ENCODE data around the gene PRKAA1.

PRKAA1 gene

DNA sequence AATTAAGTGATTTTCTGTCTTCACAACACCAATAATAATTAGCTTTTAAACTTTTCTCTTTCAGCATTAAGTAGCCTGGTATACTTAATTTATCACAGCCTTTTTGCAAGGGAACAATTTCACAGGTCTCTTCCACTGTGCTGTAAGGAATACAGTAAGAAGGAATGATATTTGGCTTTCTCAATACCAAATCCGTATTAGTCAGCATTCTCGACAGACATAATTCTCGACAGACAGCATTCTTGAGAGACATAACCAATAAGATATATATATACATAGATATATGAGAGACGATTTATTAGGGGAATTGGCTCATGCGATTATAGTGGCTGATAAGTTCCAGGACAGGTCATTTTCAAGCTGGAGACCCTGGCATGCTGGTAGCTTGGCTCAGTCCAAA lies 18.0 kb downstream of the PRKAA1 start:
- DNase-seq (ENCODE audit: low spot score): no peak

DNA sequence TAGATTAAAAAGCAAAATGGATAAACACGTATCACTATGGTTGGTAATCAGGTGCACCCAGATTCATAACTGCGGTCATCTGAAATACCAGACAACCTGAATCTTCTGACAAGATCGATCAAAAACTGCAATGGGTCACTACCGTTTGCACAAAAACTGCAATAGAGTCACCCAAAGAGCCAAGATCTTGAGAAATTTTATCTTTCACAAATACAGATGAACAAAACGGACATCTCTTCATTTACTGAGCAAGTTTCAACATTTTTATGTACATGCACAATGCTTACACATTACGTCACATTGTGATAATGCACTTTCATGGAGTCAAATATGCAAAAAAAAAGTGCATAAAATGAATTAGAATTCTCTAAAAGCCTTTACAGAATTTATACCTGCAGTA lies 18.6 kb downstream of the PRKAA1 start:
- no peak for DNase-seq (ENCODE audit: low spot score)

DNA sequence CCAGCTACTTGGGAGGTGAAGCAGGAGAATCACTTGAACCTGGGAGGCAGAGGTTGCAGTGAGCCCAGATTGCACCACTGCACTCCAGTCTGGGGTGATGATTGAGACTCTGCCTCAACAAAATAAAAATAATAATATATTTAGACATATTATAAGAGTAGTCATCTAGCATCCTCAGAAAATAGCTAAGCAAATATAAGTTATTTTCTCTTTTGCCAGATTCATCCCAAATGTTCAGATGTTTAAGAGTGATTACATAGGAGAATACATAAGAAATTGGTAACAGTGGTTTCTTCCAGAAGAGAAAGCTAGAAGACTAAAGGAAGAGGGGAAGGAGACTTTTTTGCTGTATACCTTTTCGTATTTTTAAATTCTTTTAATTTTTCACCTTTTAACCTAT lies 20.0 kb downstream of the PRKAA1 start:
- no peak for DNase-seq (ENCODE audit: low spot score)

DNA sequence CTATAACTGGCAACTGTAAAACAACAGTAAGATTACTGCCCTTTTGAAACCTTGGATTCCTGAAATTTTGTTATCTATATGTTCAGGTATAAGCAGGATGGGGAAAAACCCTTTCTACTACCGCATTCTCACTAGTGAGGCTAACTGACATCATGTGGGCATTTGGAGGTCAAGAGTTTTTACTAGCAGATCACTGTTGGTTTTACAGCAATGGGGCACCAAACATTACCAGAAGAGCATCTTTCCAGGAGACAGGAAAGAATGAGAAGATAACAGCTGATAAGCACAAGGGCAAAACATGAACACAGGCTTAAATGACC lies 21.6 kb downstream of the PRKAA1 start:
- DNase-seq (ENCODE audit: low spot score): no peak

DNA sequence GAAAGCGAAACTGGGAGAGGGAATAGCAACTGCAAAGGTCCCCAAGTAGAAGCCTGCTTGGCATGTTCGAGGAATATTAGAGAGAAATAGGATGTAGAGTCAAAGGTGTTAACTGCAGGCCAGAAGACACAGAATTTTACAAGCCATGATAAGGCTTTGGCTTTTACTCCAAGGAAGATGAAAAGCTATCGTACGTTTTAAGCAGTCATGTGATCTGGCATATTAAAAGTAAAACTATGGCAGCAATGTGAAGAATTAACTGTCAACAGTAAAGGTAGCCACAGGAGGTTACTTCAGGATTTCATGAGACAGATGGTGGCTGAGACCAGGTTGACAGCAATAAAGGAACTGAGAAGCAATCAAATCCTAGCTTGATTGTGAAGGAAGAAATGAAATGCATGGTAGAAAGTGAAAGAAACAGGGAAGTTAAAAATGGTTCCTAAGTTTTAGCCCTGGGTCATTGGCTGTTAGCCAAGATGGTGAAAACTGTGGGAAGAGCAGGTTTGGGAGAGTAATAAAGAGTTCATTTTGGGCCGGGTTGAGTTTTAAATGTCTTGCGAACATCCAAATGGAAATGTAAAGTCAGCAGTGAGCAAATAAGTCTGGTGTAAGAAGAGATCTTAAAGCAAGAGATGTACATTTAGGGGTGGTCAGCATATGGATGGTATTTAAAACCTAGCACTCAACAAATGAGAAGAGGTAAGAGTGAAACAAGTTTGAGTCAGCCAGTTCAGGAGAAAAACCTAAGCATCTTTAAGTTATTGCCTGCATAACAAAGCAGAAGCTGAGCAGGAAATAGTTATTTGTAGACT lies 22.1 kb downstream of the PRKAA1 start:
- no peak for DNase-seq (ENCODE audit: low spot score)

DNA sequence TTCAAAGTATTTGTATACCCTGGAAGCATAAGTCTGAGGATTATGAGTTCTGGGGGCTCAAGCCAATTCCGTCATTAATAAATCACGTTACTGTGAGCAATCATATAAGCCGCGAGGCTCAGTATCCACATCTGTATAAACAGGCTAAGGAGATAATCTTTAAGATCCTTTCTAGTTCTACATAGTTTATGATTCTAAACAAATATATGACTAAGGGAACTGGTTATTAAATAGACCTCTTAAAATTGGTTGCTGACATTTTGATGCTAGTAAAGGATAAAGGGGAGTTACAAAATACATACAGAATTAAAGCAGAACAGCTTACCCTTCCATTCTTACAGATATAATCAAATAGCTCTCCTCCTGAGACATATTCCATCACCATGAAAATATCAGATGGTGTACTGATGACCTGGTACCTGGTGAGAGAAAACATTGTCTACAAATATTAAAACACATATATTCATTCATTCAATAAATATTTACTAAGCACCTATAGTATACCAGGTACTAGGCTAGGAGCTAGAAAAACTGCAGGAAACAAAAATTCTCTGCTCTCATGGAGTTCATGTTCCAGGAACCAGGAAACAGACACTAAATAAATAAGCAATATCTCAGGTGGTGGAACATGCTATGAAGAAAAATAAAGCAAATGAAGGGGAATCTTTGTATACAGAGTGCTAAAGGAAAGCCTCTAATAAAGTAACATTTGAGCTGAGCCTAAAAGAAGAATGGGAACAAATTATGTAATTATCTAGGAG lies 22.9 kb downstream of the PRKAA1 start:
- DNase-seq (ENCODE audit: low spot score): no peak

DNA sequence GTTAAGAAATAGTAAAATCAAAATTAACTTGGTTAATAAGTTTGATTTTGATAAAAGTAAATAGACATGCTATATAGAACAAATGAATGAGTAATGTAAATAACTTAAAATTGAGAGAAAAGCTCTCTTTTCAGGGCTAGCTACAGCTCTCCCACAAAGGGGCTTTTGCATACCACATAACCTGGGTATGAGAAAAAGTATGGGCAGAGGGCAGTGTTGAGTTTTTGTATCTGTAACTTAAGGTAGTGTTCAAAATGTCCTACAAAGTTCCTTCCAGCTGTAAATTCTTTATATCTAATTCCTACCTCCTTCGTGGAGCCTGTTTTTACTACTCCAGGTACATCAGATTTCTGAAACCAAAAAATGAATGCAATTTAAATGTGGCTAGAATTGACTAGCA lies 23.6 kb downstream of the PRKAA1 start:
- no peak for DNase-seq (ENCODE audit: low spot score)

DNA sequence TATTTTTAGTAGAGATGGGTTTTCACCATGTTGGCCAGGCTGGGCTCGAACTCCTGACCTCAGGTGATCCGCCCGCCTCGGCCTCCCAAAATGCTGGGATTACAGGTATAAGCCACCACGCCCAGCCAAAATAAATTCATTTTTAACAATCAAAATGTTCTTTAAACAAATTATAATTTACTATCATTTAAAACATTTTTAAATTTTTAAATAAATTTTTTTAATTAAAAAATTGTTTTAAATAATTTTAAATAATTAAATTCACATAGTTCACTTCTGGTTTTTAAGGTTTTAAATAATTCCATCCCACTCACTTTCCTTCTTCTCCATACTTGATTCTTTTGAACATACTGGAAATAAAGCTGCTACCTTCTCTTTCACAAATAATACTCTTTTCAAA lies 27.4 kb downstream of the PRKAA1 start:
- DNase-seq (ENCODE audit: low spot score): no peak

DNA sequence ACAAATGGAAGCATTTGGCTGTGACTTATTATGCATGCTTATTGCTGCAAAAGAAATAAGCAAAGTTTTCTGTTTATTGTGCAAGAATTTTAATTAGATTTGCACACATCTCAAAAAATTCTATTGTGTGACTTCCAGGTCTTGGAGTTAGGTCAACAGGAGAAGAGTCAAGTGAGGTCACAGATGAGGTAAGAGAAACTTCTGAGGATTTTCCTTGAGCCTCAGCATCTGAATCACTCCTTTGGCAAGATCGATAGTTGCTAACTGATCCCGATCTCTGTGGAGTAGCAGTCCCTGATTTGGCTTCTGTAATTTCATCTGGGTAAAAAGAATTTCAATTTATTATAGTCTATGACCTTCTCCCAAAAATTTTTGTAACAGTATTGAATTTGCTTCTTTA lies 35.5 kb downstream of the PRKAA1 start:
- DNase-seq (ENCODE audit: low spot score): no peak

DNA sequence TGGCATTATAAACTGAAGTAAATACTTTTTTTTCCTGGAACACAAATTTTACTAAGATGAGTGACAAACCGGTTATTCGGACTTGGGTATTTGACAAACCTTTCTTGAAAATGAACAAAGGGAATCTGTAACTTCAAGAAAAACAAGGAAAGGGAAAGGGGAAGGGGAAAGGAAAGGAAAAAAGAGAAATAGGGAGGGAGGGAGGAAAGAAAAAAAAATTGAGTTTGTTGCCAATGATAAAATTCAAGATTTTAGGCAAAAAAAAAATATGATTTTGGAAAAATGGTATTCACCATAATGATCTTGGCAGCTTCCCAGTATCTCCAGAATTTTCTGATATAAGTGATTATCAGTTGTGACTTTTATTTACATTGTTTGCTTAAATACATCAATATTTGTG lies 40.8 kb downstream of the PRKAA1 start:
- no peak for DNase-seq (ENCODE audit: low spot score)

DNA sequence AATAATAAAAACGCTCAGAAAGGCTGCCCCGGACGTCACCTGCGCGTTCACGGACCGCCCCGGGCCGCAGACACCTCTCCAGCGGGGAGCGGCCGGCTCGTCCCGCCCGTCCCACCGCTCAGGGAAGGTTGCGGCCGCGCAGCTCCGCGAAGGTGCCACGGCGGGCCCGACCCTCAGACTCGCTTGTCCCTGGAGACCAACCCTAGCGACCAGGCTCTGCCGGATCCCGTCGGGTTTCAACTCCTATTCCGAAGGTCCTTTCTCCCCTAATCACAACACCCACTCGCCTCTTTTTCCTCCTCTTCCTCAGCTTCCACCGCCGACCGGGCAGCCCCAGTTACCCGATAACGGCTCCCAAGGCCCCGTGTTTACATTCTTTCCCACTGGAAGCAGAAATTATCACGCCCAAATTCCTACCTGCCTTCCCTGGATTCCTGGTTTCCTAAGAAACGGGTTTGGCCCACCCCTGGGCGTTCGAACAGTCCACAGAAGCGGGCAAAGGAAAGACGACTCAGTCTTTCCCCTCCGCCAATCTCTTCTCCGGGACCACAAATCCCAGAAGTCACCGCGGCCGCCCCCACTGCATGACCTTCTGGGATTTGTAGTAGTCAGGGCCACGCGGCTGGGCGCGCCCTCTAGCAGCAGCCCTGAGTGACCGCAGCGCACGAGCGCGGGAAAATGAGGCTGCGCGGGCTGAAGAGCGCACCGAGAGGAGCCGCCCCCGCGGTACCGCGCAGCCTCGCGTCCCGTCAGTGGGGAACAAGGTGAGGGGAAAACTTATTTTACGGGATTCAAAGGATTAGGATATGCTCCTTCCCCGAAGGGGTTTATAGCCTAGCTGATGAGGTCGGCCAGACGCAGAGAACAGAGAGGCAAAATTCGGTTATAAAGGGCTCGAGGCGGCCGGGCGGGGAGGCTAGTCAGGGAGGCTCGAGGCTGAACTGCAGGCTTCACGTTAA lies 42.5 kb downstream of the PRKAA1 start, which contains the start of gene TTC33:
Gene TTC33 (minus strand): TSS at position 555 of the 959 bp plus-strand sequence. CDS start 8,943 bp downstream, outside the sequence.
- peak; percentile 93 for DNase-seq (ENCODE audit: low spot score)

DNA sequence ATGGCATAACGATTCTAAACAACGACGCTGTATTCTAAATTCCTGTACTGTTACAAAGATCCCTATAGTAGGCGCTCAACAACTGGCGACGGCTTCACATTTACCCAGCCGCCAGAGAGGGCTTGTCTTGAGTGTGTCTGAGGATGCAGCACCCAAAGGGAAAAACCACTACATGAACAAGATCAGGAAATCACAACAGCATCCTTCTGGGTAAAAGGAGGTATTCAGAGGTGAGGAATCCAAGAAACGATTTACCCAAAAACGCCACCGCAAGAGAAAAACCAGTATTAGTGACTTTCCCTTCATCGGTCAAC lies 43.1 kb downstream of the PRKAA1 start:
- peak; percentile 73 for DNase-seq (ENCODE audit: low spot score)

DNA sequence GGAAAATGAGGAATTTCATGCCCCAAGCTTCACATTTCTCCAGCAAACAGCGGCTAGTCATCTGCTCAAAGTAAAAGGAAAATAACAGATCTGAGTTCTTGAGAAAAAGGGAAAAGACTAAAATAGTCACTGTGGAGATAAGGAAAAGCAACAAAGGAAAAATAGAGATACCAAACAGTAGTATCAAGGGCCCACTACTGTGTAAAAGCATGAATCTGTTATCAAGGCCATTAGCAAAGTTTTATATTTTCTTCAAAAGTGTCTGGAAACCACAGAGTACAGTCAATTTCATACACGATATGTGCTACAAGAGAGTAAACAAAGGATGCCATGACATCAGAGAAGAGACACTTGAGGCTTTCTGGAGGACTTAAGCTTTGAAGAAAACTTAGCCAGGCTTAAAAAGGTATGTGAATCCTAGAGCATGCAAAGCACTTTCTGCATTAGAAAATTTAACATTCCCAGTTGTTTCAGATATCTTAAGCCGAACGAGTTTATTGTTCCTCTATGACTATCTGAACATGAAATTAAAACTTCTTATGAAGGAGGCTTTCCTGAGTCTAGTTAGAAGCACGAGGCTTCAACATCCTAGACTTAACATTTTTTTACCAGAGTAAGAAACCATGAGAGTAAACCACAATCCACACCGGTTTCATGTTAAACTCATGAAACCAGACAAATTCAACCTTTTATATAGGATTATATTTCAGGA lies 43.6 kb downstream of the PRKAA1 start:
- DNase-seq (ENCODE audit: low spot score): peak; percentile 42

DNA sequence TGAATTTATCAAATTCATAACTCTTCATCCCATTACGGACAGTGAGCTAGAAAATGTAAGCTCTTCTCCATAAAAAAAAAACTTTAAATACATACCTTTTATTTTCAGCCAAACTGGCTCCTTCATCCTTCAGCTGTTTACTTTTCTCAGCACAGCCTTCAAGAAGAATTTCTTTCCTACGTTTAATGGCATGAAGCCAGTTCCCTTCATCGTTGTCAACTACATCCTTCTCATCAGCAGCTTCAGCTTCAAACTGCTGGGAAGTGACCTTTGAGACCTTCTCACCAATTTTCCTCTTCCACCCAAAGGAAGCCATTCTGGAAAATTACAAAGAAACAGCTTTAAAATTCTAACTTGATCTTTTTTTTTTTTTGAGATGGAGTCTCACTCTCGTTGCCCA lies 51.5 kb downstream of the PRKAA1 start:
- no peak for DNase-seq (ENCODE audit: low spot score)

DNA sequence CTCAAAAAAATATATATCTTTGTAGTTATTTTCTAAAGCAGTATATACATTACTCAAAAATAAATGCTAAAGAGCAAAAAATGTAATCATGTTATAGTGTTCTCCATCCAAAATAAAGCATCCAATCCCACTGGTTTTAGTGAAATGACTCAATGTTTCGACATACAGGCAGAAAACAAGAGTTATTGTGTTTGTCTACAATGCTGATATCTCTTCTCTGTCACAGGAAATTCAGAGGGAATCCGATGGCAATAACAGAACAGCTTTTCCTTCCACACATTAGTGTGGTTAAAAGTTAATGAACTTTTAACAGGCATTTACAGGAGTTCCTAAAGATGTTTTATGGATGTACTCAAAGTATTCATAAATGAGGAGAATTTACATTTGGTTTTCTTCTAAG lies 54.4 kb downstream of the PRKAA1 start:
- DNase-seq (ENCODE audit: low spot score): no peak

DNA sequence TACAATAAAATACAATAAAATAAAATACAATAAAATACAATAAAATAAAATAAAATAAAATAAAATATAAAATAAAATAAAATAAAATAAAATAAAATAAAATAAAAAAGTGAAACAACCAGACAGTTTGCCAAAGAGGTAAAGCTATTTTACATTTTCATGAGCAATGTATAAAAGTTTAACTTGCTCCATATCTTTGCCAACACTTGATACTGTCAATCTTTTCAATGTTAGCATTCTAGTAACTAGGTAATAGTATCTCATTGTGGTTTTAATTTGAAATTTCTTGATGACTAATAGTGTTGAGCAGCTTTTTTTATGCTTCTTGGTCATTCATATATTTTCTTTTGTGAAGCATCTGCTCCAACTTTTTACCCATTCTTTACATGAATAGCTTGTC lies 59.7 kb downstream of the PRKAA1 start:
- no peak for DNase-seq (ENCODE audit: low spot score)

DNA sequence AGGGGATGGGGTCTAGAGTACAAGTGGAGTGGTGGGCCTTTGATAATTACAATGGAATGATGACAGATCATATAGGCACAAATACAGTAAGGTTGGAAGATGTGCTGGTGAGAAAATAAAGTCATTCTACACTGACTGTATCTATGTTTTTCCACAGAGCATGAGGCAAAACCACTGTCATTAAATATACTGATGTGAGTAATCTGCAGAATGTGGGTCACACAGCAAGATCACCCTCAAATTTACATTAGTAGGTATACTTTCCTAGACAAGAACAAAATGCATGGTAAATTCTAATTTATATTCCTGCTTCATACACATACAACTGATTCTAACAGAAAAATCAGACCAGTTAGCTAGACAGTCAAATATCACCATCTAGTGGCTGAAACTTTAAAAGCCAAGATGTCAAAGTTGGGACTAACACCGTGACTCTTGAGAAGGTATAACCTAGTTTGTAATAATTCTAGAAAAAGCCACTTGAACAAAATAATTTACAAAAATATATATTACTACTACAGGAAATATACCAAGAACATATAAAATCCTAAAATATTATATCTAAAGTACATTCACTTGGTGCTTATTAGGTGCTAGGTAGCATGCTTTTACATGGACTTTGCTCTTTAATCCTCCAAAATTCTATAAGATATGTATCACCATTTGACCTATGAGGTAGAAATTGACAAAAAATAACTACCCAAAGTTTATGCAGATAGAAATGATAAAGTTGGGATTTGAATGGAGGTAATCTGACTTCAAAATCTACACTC lies 61.9 kb downstream of the PRKAA1 start:
- peak; percentile 75 for DNase-seq (ENCODE audit: low spot score)

DNA sequence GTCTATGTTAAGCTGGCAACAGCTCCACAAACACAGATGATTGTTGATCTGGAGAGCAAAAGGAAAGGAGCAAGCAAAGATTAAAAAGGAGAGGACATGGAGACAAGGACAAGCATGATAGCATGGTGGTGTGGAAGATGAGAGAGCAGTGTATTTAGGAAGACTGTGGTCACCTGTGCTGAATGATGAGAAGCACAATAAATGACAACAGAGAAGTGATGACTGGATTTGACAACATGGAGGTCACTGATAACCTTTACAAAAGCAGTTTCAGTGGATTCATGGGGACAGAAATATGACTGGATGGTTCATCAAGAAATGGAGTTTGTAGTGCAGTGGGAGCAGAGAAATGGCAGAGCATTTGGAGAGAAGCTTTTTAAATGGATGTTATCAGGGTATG lies 62.6 kb downstream of the PRKAA1 start:
- no peak for DNase-seq (ENCODE audit: low spot score)

DNA sequence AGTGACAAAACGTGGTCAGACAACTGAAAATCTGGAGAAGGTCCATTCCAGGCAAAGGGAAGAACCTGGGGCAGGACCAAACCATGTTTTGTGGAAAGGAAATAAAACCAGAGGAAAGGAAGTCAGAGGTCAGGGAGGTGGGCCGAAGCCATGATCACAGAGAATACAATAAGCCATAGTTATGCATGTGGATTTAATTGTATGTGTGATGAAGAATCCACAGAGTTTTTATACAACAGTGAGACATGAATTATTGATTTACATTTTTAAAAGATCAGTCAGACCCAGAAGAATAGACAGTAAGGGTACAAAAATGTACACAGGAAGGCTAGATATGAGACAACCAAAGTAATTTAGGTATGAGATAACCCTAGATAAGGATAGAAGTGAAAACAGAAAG lies 63.2 kb downstream of the PRKAA1 start:
- no peak for DNase-seq (ENCODE audit: low spot score)

DNA sequence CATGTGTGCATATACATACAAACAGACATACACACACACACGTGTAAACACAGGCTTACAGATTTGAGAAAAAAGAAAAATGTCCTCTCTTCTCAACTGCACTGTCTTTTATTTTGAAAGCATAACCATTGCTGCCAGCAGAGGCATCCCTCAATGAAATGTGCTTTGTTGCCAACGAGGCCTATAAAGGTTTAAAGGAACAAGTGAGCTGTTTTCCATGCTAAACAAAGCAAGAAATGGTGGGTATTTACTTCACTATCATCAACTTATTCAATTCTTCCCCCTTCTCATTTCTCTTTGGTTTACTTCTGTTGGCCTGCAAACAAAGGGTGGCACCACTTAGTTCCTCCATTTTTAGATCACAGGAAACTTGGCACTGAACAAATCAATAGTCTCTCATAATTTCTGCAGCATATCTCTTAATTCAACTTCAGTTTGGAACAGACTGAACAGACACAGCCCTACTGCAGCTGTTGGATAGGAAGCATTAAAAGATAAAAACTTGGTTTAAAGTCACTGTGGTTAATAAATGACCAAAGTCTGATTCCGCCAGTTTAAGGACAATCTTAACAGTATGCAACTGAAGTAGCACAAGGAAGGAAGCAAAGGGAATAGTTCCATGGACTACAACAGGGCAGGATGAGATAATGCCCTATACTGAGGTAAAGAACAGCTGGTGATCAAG lies 64.2 kb downstream of the PRKAA1 start:
- no peak for DNase-seq (ENCODE audit: low spot score)

DNA sequence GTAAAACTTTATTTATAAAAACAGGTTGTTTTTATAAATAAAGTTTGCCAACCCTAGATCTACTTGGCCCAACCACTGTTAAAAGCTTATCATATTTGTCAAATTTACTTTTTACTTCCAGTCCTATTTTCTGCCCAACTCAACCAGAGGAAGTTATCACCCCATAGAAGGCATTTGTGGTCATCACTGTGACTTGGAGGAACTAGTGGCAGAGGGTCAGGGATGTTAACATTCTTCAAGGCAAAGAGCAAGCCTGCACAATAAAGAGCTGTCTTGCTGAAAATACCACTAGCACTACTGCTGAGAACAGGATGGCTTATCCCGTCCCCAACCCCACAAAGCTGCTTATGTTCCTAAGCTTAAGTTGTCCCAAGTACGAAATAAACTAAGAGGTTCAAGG lies 64.7 kb downstream of the PRKAA1 start:
- DNase-seq (ENCODE audit: low spot score): no peak
